GM19023 (cell line): ENCODE data around the gene PDCL3.

Source experiments
- ATAC-seq: cut with Tn5 transposase; IDR thresholded peaks from one replicate; pipeline ENCODE4 v1.9.1; 2021; ENCODE audit warnings: mild to moderate bottlenecking, moderate library complexity; ENCODE audit not compliant: unreplicated experiment

Gene PDCL3

DNA sequence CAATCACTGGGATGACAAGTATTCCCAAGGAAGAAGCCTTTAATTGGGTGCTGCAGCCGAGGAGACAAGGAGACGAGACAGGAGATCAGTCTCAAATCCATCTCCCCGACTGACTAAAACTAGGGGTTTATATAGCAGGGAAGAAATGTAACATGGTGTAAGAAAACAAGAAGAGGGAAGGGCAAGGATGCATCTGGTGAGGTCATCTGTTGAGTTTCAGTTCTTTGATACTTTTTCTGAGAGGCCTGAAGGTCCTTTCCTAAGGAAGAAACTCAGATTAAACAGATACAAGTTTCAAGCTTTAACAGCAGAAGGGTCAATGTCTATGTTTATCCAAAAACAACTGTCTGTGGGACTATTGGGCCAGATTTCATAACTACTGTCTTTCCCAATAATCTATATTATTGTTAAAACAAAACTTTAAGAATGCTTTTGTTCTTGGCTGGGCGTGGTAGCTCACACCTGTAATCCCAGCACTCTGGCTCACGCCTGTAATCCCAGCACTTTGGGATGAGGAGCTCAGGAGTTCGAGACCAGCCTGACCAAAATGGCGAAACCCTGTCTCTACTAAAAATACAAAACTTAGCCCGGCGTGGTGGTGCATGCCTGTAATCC, 2.5 kb upstream of the PDCL3 start:
- ATAC-seq: no peak

DNA sequence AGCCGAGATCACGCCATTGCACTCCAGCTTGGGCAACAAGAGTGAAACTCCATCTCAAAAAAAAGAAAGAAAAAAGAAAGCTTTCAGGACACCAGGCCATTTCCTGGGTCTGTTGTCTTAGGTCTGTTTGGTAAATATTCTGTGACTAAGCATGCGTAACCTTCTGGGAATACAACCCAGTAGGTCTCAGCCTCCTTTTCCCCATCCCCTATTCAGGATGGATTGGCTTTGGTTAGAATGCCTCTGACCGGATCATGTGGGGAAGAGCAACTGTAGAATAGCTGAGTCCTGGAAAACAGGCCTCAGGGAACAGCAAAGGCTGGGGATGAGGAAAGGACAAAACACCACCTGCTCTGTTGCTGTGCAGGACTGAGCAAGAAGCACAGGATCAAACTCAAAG, 1.6 kb upstream of the PDCL3 start:
- no peak for ATAC-seq

DNA sequence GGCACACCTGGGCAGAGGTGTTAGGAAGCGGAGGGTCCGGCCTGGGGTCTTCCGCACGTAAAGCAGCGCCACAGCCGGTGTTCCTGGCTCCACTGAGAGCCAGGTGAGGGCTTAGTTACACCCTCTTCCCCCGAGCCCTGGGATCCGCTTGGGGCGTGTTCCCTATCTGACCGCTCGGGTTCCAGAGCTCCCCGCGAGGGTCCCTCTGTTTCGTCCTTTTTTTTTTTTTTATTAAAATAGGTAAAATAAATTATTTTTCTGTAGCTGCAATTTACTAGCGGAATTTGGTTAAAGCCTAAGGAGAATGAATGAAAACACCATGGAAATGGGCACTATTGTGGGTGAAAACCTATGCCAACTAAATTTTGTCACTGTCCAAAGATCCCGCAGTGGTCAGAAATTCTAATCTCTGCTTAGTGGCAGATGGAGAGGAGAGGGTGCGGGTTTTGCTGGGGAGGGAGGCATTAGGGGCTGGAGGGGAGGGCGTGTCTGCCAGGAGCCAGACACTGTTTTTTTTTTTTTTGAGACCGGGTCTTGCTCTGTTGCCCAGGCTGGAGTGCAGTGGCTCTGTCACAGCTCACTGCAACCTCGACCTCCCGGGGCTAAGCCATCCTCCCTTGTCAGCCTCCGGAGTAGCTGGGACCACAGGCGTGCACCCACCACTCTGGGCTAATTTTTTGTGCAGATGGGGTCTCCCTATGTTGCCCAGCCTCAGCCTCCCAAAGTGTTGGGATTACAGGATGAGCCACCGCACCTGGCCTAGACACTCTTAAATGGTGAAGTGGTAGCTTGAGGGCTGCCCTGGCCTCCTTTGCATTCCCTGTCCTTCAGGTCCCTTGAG, 834 bp downstream of the PDCL3 start:
- no peak for ATAC-seq

DNA sequence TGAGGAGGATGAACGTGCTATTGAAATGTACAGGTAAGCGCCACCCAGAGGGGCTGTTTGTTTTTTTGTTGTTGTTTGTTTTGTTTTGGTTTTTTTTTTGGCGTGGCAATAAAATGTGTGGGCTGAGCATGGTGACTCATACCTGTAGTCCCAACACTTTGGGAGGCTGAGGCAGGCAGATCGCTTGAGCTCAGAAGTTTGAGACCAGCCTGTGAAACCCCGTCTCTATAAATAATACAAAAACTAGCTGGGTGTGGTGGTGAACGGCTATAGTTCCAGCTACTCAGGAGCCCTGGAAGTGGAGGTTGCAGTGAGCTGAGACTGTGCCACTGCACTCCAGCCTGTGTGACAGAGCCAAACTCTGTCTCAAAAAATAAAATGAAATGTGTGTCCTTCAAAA, 6.2 kb downstream of the PDCL3 start:
- no peak for ATAC-seq

DNA sequence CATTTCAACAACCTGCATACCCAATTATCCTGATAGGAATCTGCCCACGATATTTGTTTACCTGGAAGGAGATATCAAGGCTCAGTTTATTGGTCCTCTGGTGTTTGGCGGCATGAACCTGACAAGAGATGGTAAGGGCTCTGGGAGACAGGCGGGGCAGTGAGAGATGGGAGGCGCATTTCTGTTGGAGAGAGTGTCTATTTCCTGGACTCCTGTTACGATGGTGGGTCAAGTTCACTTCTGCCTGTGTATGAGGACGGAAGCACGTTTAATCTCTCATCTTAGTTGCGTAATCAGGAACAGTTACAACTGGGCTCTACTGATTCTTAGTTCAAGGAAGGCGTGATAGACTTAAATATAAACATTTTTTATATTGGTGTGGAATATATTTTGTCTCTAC, 8.9 kb downstream of the PDCL3 start:
- ATAC-seq: no peak

DNA sequence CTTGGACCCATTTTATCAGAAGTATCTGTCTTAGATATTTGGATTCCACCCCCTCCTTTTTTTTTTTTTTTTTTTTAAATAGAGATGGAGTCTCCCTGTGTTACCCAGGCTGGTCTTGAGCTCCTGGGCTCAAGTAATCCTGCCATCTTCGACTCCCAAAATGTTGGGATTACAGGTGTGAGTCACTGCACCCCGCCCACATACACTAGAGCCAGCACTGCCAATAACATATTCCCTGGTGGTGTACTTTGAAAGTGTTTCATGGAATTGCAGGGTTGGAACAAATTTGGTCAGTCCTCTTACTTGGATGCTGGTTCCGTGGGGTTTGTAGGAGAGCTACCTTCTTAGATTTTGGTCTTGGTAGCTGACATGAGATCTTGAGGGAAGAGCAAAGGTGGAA, 15.0 kb downstream of the PDCL3 start:
- no peak for ATAC-seq

DNA sequence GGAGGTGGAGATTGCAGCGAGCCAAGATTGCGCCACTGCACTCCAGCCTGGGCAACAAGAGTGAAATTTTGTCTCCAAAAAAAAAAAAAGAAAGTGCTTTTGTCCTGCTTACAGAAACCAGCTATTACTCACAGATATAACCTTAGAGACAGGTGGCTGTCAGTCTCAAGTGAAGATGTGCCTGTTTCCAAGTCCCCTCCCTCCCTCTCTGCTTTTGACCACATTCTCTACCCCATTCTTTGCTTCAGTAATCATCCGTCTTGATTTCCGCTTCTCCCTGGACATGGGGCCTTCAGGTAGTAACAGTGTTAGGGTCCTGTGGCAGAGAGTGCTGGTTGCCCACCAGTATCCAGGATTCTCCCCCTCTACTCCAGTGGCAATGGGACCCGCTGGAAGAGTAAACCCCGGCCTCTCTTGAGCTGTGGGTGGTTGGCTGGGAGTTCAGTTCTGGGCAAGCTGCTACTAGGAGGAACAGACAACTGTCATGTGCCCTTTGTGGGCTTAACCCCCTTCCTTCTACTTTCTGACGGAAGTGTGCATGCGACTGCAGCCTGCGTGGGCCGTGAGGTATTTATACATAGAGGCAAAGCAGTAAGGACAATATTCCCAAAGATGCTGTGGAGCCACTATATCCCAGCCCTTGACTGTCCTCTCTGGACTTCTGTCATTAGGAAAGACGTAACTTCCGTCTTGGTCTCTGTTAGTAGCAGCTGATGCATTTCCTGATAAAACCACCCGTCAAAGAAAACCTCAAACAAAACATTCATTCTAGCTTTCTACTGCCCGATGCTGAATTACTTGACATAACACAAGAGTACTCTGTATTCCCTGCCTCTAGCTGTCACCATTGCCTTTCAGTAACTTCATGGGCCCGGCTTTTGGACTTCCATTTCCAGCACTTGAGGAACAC, 17.8 kb downstream of the PDCL3 start:
- ATAC-seq: peak; percentile 88

DNA sequence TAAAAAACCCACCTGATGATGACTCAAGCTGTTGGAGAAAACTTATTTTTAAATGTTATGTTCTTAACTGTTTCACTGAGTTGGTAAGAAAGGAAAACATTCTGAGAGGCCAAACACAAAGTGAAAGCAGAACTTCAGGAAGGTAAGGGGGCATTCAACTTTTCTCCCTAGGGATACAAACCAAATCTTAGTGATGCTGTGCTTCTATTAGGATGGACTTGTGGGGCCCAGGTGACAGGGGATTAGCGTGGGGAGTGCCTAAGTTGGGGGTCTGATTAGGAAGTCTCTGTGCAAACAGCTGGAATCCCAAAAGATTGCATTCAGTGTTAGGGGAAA, 18.5 kb downstream of the PDCL3 start:
- no peak for ATAC-seq

DNA sequence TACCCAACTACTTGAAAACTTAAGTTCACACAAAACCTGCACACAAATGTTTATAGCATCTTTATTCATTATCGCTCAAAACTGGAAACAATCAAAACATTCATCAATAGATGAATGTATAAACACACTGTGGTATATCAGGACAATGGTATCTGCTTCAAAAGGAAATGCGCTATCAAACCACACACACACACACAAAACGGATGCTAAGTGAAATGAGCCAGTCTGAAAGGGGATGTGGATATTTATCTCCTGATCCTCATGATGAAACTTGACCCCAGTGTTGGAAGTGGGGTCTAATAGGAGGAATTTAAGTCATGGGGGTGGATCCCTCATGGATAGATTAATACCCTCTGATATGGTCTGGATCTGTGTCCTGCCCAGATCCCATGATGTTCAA, 22.0 kb downstream of the PDCL3 start:
- no peak for ATAC-seq

DNA sequence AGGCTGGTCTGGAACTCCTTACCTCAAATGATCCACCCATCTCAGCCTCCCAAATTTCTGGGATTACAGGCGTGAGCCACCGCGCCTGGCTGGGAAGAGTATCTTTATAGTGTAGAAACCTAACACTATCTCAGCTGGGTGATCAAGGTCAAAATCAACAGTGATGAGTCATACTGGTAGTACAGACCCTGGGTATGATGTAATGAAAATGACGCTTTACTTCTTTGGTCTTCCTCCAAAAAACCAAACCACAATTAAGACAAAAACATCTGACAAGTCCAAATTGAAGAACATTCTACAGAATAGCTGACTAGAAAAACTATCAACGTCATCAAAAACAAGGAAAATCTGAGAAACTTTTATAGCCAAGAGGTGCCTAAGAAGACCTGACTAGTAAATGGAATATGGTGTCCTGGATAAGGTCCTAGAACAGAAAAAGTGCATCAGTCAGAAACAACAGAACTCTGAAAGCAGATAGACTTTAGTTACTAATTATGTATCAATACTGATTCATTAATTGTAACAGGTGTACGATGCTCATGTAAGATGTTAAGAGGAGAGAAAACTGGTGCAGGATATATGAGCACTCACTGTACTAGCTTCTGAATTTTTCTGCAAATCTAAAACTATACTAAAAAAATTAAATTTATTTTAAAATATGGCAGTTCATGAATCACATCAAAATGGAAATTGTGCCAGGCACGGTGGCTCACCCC, 25.4 kb downstream of the PDCL3 start:
- no peak for ATAC-seq

DNA sequence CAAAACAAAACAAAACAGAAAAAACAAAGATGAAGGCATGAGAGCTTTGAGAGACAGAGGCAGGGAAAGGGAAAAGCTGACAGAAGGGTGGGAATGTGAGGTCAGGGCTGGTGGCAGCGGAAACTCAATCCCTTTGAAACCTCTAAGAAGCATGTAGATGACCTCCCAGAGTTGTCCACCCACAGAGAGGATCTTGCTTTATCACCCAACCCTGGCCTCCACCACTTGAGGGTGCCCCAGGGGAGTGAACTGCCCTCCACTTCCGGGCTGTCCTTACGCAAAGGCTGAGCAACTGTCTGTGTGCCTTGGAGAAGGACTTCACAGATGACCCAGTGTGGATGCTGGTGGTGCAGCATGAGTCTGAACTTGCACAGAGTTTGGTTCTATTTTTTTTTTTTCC, 26.7 kb downstream of the PDCL3 start:
- no peak for ATAC-seq

DNA sequence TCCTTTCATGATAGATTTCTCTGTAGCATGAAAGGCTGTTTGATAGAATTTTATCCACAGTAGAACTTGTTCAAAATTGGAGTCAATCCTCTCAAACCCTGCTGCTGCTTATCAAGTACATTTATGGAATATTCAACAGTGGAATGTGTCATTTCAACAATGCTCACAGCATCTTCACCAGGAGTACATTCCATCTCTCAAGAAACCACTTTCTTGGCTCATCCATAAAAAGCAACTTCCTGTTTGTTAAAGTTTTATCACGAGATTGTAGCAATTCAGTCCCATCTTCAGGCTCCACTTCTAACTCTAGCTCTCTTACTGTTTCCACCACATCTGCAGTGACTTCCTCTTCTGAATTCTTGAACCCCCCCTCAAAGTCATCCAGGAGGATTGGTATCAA, 29.4 kb downstream of the PDCL3 start:
- no peak for ATAC-seq

DNA sequence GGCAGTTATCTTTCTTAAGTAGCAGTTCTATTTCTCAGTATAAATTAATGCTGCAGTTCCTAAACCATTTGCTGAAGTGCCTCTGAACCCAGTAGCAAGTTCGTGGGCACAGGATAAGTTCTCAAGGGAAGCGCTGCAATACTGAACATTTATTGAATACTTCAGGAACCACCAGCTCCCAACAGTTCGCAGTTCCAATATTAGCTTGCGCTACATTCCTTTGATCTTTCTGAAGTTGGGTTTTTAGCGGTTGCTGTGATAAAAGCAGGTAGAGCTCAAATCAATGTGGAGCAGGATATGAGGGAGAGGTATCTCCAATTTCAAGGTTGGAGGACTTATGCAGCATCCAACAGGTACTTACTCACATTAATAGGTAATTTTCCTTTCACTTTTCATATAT, 33.7 kb downstream of the PDCL3 start:
- no peak for ATAC-seq

DNA sequence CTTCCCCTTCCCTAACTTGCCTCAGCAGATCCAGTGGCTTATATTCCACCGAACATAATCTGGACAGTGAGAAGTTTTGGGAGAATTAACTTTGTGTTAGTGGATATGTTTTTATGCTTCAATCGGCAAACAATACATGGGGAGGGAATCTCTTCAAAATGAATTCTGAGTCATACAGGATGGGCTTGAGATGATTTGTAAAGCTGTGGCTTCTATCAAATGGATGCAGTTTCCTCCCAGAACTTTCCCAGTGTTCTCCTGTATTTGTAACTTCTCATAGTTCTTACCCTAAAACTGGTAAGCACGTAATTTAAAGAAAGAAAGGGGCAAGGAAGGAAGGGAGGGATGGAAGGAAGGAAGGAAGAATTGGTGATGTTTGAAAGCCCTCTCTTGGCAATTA, 36.8 kb downstream of the PDCL3 start:
- no peak for ATAC-seq

DNA sequence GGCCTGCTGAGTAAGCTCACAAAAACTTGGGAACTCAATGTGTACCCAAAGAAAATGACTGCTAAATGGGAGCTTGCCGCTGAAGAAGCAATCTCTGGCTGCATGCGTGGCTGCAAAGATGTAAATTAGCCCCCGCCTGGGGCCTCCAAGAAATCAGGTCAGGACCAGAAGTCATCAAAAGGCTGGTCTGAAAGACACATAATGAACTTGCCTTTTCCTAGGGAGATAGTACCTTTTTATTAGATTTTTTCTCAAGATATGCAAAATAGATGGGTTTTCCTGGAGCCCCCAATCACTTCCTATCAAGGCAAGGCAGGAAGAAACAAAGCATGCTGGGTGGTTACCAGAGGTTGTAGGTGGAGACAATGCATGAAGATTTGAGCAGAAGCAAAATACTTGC, 38.9 kb downstream of the PDCL3 start:
- no peak for ATAC-seq

DNA sequence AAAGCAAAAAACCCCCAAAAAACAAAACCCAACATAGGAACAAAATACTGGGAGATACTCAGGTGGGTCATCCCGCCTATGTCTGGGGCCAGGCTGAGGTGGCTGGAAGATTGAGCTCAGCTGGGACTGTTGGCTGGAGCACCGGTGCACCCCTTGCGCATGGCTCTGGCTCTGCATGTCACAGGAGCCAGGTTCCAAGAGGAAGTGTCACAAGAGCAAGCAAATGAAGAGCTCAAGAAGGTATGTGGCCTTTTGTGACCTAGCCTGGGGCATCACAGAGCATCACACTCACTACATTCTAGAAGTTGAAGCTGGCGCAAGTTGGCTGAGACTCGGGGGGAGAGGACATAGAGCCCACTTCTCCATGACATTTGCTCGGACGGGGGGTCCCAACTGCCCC, 40.6 kb downstream of the PDCL3 start:
- no peak for ATAC-seq

DNA sequence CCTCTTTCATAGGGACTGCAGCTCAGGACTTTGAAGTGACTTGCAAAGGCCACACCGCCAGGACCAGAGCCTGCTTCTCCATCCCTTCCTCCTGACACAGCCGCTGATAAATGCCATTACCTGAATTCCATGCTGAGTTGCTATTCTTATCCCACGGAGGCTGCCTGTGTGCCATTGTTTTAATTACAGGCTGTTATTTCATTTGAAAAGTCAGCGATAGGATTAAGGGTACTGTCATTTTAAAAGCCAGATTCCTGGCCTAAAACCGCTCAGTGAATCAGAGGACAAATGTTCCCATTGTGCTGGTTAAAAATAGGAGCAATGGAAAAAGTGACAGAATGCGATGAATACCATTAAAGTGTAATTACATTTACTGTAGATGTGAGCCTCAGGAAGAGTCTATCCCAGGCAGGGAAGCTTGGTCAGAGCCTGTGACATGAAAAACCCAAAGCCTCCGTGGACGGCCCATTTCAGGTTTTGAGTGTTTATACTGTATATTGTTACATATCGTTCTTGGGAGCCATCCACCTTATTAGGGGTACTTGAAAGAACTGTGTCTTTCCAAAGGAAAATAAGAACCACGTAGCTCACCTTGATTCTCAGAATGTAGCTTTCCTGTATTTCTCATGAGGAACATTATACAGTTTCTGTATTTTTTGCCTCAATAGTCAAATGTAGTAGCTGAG, 41.3 kb downstream of the PDCL3 start:
- no peak for ATAC-seq

DNA sequence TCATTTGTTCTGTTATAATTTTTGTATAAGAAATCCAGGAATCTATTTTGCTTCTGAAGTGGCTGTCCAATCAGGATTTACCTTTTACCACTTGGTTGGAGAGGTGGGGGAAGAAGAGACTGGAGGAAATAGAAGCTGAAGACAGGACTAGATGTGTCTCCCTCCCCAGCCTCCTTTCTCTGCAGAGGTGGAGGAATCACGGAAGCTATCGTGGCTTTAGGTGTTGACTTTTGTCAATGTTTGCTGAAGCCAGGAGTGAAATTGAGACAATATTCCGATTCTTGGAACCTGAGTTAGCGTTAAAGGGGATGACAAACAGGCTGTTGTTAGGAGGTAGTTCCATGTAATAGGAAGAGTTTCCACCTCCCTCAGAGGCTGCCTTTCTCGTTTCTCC, 43.5 kb downstream of the PDCL3 start:
- no peak for ATAC-seq

DNA sequence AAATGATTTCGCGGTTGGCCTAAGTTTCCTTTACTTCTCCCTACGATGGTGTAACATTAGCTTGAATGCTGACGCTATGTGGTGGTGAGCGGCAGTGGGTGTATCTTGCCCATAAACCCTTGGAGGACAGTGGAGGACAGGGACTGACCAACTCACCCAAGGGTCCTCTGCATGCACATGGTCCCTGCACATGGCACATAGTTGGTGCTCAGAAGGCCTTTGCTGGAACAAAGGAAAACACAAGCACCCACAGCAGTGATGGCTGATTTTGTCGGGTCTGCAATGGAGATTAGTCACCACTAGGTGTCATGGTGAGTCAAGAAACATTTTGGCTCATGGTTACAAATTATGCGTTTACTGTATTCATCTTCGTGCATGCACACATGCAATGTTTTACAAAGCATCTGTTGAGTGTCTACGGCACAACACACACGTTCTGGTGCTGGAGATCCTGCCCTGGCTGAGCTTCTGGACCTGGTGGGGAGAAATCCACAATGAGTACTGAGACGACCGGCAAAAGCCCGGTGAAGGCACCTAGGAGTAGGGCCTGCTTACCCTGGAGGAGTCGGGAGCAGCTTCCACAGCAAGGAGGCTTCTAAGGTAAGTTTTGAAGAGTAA, 44.0 kb downstream of the PDCL3 start:
- no peak for ATAC-seq

DNA sequence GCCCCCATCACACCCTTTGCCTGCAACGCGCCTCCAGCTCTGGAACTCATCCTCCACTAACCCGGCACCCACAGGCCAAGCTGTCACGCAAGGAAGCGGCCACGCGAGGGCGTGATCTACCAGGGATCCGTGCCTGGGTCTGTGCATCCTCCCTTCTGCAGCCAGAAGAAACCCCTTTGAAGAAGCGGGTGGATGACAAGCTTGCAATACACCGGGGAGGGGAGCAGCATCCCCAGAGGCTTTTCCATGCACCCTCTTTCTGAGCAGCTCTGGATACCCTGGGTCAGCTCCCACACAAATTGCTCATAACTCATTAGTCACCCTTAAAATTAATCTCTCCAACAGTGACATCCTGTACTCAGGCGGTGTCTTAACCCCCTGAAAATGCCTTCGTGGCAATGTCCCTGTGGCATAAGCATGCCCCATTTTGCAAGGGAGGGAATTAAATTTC, 47.6 kb downstream of the PDCL3 start:
- ATAC-seq: no peak
